Measurements from ENCODE around the gene ODF4. TPM values are rescaled to one million over a fixed set of nuclear protein-coding genes. Genes with fewer than 3 reads are reported as not detected.
"Not testable (repeated sequence)": the region's sequence is repeated elsewhere in the genome, so short reads cannot be mapped to it uniquely, and the experiment has no call there.

Gene ODF4
- total RNA-seq, 1 donor from 2014 or later, result not detected

GRCh38 chr17:8392274-8392673 is 52.6 kb downstream of the ODF4 start:
- Histone ChIP-seq H3K9me3 (replicated peaks) (no peaks in the 10 kb centered on the region), H3K4me3 (no peak overlapping the region), H3K36me3 (no peaks in the 10 kb centered on the region), H3K4me1 (no peaks in the 10 kb centered on the region), H3K27me3 (ENCODE audit: low read depth) (peaks cover 56% of the 10 kb centered on the region), H3K27ac (replicated peaks) (no peak overlapping the region)
- intact Hi-C loops (cut with micrococcal nuclease), result no loop called here
- TF ChIP-seq CTCF (IDR thresholded peaks at IDR 0.05; ENCODE audit: borderline replicate concordance), result no peak
- DNase-seq, result no peak

- intact Hi-C loops (cut with micrococcal nuclease), result no loop called here
- no peaks in the 10 kb centered on the region for H3K4me1 ChIP-seq
- H3K4me3 ChIP-seq, result no peak overlapping the region
- no peaks in the 10 kb centered on the region for H3K9me3 ChIP-seq (replicated peaks)
- DNase-seq, result no peak
- no peak overlapping the region for H3K27ac ChIP-seq (replicated peaks)
- peaks cover 62% of the 10 kb centered on the region for H3K27me3 ChIP-seq (ENCODE audit: low read depth)
- TF ChIP-seq CTCF (IDR thresholded peaks at IDR 0.05; ENCODE audit: borderline replicate concordance), result no peak
- no peaks in the 10 kb centered on the region for H3K36me3 ChIP-seq
Measured at GRCh38 chr17:8392674-8393469, 53.2 kb downstream of the ODF4 start.

- intact Hi-C loops (cut with micrococcal nuclease), result no loop called here
- no peaks in the 10 kb centered on the region for H3K36me3 ChIP-seq
- no peak for DNase-seq
- no peak for TF ChIP-seq CTCF (IDR thresholded peaks at IDR 0.05; ENCODE audit: borderline replicate concordance)
- H3K27me3 ChIP-seq (ENCODE audit: low read depth), result peaks cover 70% of the 10 kb centered on the region
- no peak overlapping the region for H3K4me3 ChIP-seq
- H3K9me3 ChIP-seq (replicated peaks), result no peaks in the 10 kb centered on the region
- H3K27ac ChIP-seq (replicated peaks), result no peak overlapping the region
- H3K4me1 ChIP-seq, result no peaks in the 10 kb centered on the region
Measured at GRCh38 chr17:8393470-8394231, 54.0 kb downstream of the ODF4 start.

GRCh38 chr17:8394497-8394896 is 54.9 kb downstream of the ODF4 start:
- DNase-seq; H3K27ac ChIP-seq (replicated peaks): not testable (repeated sequence)
- peaks cover 78% of the 10 kb centered on the region for H3K27me3 ChIP-seq (ENCODE audit: low read depth)

More at GRCh38 chr17:8394497-8394896, 54.9 kb downstream of the ODF4 start:
- H3K9me3 ChIP-seq (replicated peaks); H3K4me3 ChIP-seq; H3K4me1 ChIP-seq; intact Hi-C loops (cut with micrococcal nuclease); H3K36me3 ChIP-seq: not testable (repeated sequence)

Other genes starting within 250 kb of the ODF4 start
- not detected for gene ALOXE3, start 221.3 kb upstream of the ODF4 start, total RNA-seq
- not detected for gene HES7, start 215.7 kb upstream of the ODF4 start, total RNA-seq
- 109 TPM for gene PER1, start 187.4 kb upstream of the ODF4 start, total RNA-seq
- gene VAMP2, start 176.9 kb upstream of the ODF4 start, total RNA-seq, result 59.6 TPM
- gene TMEM107, start 163.5 kb upstream of the ODF4 start, total RNA-seq, result 7.9 TPM
- gene BORCS6, start 149.7 kb upstream of the ODF4 start, total RNA-seq, result 8.4 TPM
- 1.2 TPM for gene AURKB, start 129.3 kb upstream of the ODF4 start, total RNA-seq
- 14.6 TPM for gene CTC1, start 91.8 kb upstream of the ODF4 start, total RNA-seq
- gene PFAS, start 90.6 kb upstream of the ODF4 start, total RNA-seq, result 9.8 TPM
- 25.6 TPM for gene RANGRF, start 51.2 kb upstream of the ODF4 start, total RNA-seq
- 1.3 TPM for gene SLC25A35, start 44.4 kb upstream of the ODF4 start, total RNA-seq
- gene ARHGEF15, start 29.6 kb upstream of the ODF4 start, total RNA-seq, result 19.4 TPM
- 960 TPM for gene RPL26, start 43.4 kb downstream of the ODF4 start, total RNA-seq
- not detected for gene RNF222, start 58.0 kb downstream of the ODF4 start, total RNA-seq
- gene NDEL1, start 96.0 kb downstream of the ODF4 start, total RNA-seq, result 25.0 TPM